SK-N-MC (cell line): ENCODE data around the gene ALOX15B.

ENCODE experiments used
- EZH2 ChIP-seq: fragments of 200-600 bp; sonication (generic); IDR thresholded peaks from one replicate; pipeline ENCODE4 v1.6.1; 2017; ENCODE audit warnings: antibody characterized with exemption
- POLR2AphosphoS5 ChIP-seq: IDR thresholded peaks from 2 replicates; pipeline ENCODE4 v1.6.1; 2012; ENCODE audit warnings: mild to moderate bottlenecking, low read depth, low read length, borderline replicate concordance

DNA sequence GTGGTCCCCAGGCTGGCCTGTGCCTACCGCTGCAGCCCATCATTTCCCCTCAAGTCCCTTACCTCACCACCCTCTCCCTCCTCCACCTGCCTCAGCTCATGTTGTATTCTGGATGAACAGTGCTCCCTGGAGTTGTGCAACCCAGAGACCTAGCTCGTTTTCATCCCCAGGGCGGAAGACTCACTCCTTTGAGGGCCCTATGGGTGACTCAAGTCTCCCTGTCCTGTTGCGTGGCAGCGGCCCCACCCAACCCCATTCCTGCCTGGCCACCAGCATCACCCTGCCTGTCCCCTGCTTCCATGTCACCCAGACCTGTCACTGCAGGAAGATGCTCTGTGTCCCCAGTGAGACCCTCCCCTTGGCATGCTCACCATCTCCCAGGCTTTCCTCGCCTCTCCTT is 45.4 kb downstream of the ALOX15B start:
- TF ChIP-seq EZH2 (no peak), POLR2AphosphoS5 (no peak)
